HG03066 (cell line): ENCODE measurements around the gene SMAD3.
"Not testable (repeated sequence)": the region's sequence is repeated elsewhere in the genome, so short reads cannot be mapped to it uniquely, and the experiment has no call there.

ENCODE experiments used
- ATAC-seq: cut with Tn5 transposase; IDR thresholded peaks from one replicate; pipeline ENCODE4 v1.9.1; 2021; ENCODE audit warnings: low read depth; ENCODE audit not compliant: unreplicated experiment

Gene SMAD3

GRCh38 chr15:67065531-67066005 lies at the start of gene SMAD3:
TSS of gene SMAD3 (plus strand) at chr15:67065602. CDS start at chr15:67066155, 553 bp downstream.
- no peak for ATAC-seq

DNA sequence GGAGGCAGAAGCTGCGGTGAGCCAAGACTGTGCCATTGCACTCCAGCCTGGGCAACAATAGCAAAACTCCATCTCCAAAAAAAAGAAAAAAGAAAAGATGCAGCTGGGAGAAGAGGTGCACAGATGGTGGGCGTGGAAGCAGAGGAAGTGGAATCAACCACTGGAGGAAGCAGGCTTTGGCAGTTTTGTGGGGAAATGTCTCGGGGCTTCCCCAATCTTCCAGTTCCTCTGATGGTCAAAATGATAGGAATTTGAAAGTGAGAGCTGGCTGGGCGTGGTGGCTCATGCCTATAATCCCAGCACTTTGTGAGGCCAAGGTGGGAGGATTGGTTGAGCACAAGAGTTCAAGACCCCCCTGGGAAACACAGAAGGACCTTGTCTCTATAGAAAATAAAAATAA lies 48.1 kb upstream of the SMAD3 start:
- ATAC-seq, result no peak

DNA sequence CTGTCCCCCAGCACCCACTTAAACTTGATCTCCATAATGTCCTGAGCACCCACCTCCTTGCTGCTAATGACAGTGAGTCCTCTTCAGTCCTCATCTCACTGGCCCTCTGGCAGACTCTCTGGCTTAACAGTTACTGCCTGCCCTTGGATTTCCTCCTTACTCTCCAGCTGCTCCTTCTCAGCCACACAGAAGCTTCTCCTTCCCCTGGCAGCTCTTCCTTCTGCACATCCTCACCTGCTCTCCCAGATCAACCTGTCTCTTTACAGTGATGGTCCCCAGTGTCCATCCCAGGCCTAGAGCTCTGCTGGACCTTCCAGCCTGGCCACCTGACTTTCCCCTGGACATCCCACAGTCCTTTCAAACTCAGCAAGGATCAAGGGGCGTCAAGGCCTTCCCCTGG lies 47.4 kb upstream of the SMAD3 start:
- ATAC-seq, result no peak

DNA sequence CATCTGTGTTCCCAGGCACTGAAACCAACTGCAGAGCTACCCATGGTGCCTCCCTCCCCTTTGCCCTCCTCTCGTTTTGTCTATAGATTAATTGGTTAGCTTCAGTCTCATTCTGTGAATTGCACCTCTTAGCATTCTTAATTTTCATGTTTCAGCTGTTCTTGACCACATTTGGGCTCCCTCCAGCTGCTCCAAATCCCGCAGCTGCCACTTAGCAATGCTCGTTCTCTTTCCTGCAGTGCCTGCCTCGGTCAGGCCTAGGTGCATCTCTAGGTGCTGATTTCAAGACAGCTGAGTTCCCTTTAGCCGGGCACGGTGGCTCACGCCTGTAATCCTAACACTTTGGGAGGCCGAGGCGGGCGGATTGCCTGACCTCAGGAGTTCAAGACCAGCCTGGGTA lies 47.0 kb upstream of the SMAD3 start:
- ATAC-seq, result no peak

DNA sequence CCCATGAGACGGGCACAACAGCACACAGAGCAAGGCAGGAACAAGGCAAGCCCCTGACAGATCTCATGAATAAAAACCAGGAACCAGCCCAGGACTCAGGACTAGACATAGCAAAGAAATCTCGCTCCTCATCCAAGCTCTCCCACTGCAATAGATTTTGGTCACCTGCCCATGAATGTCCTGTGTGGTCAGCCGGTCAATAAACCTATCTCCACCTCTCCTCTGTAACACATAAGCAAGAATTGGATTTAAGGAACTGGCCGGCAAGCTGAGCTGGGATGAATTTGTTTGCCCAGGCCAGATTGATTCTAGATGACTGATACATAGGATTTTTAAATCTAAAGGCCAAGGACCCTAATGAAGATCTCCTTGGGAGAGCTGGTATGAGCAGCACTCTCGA lies 46.3 kb upstream of the SMAD3 start:
- no peak for ATAC-seq

DNA sequence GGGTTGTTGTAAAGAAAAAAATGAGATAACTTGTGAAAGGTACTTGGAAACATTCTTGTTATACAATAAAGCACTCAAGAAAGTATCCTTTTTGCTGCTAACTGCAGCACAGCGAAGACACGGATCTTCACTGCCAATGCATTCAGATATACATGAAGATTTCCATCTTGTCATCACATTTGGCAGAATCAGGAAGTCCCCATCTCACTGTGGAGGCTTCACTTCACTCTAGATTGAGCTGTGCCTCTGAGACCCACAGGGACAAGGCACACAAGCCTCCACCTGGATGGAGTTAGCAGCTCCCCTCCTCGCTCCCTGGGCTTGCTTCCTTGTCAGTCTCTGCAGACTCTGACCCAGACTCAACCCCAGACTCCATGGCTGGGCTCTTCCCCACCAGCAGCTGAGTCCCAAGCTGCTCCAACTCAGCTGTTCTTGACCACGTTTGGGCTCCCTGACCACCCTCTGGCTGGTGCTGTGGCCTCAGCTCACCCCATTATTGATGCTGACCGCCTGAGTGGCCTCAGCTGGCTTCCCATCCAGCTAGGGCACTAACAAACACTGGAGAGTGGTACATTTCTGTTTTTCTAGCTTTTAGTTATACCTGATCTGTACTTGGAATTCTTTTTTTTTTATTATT lies 45.4 kb upstream of the SMAD3 start:
- no peak for ATAC-seq

GRCh38 chr15:67020668-67021067 lies 44.7 kb upstream of the SMAD3 start:
- ATAC-seq, result not testable (repeated sequence)

GRCh38 chr15:67021455-67021854 lies 43.9 kb upstream of the SMAD3 start:
- ATAC-seq, result no peak

DNA sequence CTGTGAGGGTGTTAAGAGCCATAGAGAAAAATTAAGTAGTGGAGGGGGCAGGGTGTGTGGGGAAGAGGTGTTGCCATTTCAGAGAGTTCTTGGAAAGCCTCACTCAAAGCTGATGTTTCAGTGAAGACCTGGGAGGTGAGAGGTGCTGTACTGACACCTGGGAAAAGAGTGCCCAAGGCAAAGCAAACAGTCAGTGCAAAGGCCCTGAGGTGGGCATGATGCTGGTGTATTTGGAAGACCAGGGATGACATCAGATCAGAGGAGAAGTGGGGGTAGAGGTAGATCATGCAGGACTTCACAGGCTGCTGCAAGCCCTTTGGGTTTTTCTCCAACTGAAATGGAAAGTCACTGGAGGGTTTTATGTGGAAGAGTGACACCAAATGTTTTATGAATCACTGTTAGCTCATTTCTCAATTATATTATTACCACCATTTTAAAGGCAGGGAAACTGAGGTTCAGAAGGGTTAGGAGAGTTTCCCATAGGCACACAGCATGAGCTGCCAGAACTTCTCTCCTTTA lies 42.8 kb upstream of the SMAD3 start:
- no peak for ATAC-seq

- no peak for ATAC-seq
Measured at GRCh38 chr15:67023517-67024313, 41.7 kb upstream of the SMAD3 start.

DNA sequence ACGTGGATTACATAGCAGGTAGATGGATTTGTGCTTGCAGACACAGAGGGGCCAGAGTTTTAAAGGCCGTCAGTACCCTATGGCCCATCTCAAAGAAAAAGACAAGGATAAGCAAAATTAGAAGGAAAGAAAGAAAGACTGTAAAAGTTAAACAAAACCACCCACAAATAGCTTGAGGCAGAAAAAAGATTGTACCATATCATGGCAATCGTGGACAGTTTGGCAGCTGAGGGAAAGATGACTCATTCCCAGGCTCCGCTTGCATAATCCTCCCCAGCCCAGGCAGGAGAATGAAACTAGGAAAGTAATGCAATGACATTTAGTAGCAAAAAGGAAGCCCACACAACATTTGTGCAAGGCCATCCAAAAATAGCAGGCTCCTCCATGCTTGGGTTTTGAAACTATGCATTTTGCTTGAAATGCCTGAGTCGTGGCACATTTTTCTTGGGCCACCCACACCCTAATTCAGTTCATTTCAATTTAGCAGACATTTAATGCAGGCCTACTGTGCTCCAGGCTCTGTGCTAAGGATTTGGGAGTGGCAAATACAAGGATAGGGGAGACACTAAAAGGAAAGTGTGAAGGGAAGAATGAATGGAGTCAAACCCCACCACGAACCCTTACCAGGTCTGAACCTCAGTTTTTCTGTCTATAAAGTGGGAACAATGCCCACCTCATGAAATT lies 40.9 kb upstream of the SMAD3 start:
- no peak for ATAC-seq

DNA sequence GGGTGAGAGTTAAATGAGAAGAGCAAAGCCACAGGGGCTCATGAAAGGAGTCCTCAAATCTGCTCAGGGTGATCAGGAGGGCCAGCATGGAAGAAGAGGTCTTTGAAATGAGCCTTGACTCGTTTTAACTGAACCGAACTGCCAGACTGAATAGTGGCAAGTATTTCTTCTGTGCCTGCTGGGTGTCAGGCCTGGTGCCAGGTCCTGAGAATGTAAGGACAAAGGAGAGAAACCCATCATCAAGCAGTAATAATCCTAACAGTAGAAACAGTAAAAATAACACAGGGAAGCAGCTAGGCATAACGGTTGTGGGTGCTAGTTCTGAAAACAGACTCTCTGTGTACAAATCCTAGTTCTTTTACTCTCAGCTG lies 40.4 kb upstream of the SMAD3 start:
- ATAC-seq, result no peak

DNA sequence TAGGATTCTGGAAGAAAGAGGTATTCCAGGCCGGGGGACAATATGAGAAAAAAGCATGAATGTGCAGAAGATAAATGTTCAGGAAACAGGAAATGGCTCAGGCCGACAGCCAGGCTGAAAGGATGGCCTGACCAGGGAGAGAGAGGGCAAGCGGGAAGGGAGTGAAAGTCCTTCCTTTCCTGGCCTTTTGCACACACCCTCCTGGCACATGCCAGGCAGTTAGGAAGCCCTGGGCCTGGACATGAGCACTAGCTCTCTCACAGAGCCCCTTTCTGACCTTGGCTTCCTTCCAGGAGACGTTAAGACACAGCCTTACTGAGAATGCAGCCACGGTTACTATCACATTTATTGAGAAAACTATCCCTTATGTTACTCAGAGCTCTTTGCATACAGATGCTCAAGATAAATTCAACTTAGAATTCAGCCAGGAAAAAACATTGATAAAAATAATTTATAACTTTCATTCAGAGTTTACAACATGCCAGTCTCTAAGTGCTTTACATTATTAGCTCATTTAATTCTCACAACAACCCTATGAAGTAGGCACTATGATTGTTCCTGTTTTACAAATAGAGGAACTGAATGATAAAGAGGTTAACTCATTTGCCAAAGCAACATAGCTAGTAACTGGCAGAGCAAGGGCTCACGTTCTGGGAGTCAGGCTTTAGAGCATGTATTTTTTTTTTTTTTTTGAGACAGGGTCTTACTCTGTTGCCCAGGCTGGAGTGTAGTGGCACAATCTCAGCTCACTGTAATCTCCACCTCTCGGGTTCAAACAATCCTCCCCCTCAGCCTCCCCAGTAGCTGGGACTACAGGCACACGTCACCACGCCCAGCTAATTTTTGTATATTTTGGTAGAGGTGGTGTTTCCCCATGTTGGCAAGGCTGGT lies 39.4 kb upstream of the SMAD3 start:
- no peak for ATAC-seq

DNA sequence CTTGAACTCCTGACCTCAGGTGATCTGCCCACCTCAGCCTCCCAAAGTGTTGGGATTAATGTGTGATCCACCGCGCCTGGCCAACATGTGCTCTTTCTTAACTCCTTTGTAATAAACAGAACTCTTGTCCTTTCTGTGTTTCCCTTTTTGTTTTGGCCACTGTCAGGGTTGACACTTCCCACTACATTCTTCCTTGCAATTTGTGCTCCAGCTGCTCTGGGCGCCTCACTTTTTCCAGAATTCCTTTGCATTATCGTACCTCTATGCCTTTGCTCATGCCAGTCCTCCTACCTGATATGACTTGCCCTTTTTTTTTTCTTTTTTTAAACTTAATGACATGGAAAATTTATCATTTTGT lies 38.8 kb upstream of the SMAD3 start:
- ATAC-seq, result no peak

DNA sequence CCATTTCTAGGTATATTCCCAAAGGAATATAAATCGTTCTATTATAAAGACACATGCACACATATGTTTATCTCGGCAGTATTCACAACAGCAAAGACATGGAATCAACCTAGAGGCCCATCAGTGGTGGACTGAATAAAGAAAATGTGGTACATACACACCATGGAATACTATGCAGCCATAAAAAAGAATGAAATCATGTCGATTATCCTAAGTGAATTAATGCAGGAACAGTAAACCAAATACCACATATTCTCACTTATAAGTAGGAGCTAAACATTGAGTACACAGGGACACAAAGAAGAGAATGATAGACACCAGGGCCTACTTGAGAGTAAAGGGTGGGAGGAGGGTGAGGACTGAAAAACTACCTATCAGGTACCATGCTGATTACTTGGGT lies 37.0 kb upstream of the SMAD3 start:
- ATAC-seq, result not testable (repeated sequence)

GRCh38 chr15:67030036-67030762 lies 35.2 kb upstream of the SMAD3 start:
- ATAC-seq, result no peak

GRCh38 chr15:67031331-67031730 lies 34.1 kb upstream of the SMAD3 start:
- no peak for ATAC-seq

DNA sequence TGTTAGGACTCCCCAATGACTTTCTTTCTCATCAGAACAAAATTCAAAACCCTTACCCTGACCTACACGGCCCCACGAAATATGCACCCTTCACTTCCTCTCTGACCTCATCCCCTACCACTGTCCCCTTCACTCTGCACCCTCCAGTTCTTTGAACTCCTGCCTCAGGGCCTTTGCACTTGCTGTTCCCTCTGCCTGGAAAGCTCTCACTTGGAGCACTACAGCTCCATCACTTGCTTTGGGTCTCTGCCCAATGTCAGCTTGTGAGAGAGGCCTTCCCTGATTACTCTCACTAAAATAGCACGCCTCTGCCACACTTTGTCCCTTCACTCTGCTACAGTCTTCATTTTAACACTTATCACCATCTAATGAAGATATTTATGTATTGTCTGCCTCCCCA lies 32.8 kb upstream of the SMAD3 start:
- ATAC-seq, result no peak

DNA sequence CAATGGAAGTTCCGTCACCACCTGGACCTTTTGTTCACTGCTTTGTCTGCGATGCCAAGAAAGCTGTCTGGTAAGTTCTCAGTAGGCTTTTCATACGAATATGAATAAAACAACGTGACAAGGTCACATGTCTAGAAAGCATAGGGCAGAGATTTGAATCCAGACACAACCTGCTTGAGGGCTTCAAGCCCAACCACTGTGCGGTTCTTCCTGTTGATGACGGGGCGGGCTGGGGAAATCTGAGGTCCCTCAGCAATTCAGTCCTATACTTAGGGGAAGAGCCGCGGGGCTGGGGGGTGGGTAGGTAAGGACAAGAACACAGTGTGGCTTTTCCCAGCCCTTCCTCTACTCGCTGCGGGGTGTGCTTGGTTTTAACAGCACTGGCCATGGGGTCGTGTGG lies 32.4 kb upstream of the SMAD3 start:
- no peak for ATAC-seq

- no peak for ATAC-seq
Measured at GRCh38 chr15:67033571-67034044, 31.8 kb upstream of the SMAD3 start.
